OCI-LY7 (cell line): Measurements from ENCODE around the gene UNKL.

Experiments
- CTCF ChIP-seq: fragments of 200-600 bp; sonication (generic); conservative IDR thresholded peaks from 2 replicates; pipeline ENCODE4 v1.5.1; 2014; ENCODE audit warnings: mild to moderate bottlenecking, antibody characterized with exemption, low read length, moderate library complexity, mixed read lengths
- EZH2phosphoT487 ChIP-seq: fragments of 200-600 bp; sonication (generic); IDR thresholded peaks from 2 replicates; pipeline ENCODE4 v1.6.1; 2018; ENCODE audit warnings: low read depth, borderline replicate concordance, mild to moderate bottlenecking, mixed run types, antibody characterized with exemption, low read length, moderate library complexity, mixed read lengths

- TF ChIP-seq CTCF (no peak), EZH2phosphoT487 (no peak)
These were observed 34.3 kb downstream of the UNKL start for GRCh38 chr16:1380195-1380594.
